Smooth muscle cell of trachea (primary cell): ENCODE data around the gene PGF. TPM values are rescaled to one million over a fixed set of nuclear protein-coding genes. Genes with fewer than 3 reads are reported as not detected.

Source experiments
- total RNA-seq: library from RNA; depleted of rRNA; stranded (reverse); fragments of >200 nt; gene quantifications from 2 replicates; pipeline ENCODE4 v1.2.1, GENCODE V29; 2014

Gene PGF
- total RNA-seq: 14.8 and 22.5 TPM in 2 replicates

GRCh38 chr14:74955229-74956026 is at the start of gene PGF:
TSS of gene PGF (minus strand) at chr14:74955597. CDS start at chr14:74955242, 355 bp downstream.

DNA sequence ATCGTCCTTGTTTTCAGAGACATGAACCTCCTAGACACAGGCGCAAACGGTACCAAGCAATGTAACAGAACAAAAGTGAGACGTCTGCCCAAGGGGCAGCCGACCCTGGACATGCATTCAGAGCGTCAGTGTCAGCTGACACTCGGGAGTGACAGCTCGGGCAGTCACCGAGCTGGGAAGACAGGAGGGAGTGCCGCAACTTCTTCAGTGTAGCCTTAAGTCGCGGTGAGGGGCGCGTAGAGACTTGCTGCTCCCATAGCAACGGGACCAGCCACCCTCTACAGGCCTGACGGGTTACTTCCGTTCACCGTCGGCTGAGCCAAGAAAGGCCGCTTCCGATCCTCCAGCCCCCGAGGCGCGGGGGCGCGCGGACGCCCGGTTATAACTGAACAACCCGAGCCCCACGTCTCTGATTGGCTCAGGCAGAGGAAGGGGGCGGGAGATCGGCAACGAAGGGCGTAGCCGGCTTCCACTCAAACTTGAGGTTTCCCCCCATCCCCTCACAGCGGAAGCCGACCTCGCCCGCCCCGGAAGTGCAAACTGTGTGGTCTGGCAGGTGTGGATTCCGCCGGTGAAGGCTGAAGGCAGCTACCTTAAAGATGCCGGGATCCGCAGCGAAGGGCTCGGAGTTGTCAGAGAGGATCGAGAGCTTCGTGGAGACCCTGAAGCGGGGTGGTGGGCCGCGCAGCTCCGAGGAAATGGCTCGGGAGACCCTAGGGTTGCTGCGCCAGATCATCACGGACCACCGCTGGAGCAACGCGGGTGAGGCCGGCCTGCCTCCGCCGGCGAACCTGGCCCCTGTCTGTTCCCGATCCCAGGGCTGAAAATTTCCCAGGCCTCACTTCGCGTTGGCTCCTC is 47.2 kb upstream of the PGF start, which contains the start of gene EIF2B2:
EIF2B2 (plus strand) TSS at position 530 of the 858 bp plus-strand sequence; CDS start at position 600, 70 bp downstream.

GRCh38 chr14:74922752-74923401 is 32.5 kb downstream of the PGF start, which contains the start of gene RPS6KL1:
TSS of gene RPS6KL1 (minus strand) at chr14:74923260. CDS start at chr14:74921541, 1,719 bp downstream.

Other genes starting within 250 kb of the PGF start
- gene AREL1, start 242.5 kb downstream of the PGF start, total RNA-seq: 24.9 and 25.8 TPM in 2 replicates
- 30.6 and 58.2 TPM in 2 replicates for gene FCF1, start 242.5 kb downstream of the PGF start, total RNA-seq
- 31.9 and 45.7 TPM in 2 replicates for gene YLPM1, start 192.3 kb downstream of the PGF start, total RNA-seq
- not detected in 2 replicates for gene PROX2, start 79.5 kb downstream of the PGF start, total RNA-seq
- gene DLST, start 73.7 kb downstream of the PGF start, total RNA-seq: 126 and 127 TPM in 2 replicates
- 1.0 and 1.2 TPM in 2 replicates for gene RPS6KL1, start 32.3 kb downstream of the PGF start, total RNA-seq
- gene EIF2B2, start 47.3 kb upstream of the PGF start, total RNA-seq: 58.8 and 70.3 TPM in 2 replicates
- 28.7 and 42.3 TPM in 2 replicates for gene MLH3, start 95.9 kb upstream of the PGF start, total RNA-seq
- gene ACYP1, start 108.4 kb upstream of the PGF start, total RNA-seq: 10.9 and 22.7 TPM in 2 replicates
- 1.2 and 2.5 TPM in 2 replicates for gene ZC2HC1C, start 114.0 kb upstream of the PGF start, total RNA-seq
- 77.7 and 165 TPM in 2 replicates for gene NEK9, start 171.5 kb upstream of the PGF start, total RNA-seq
- 262 and 364 TPM in 2 replicates for gene TMED10, start 221.0 kb upstream of the PGF start, total RNA-seq